Progenitor cell of endocrine pancreas (in vitro differentiated cells): ENCODE results near the gene TEC. TPM values are rescaled to one million over a fixed set of nuclear protein-coding genes. Genes with fewer than 3 reads are reported as not detected.

Source experiments
- DNase-seq: peaks from one replicate; pipeline ENCODE4 v3.0.0; 2021; ENCODE audit warnings: low spot score; ENCODE audit not compliant: unreplicated experiment
- H3K27ac Mint-ChIP-seq: 2 replicates; pipeline ENCODE4 v1.8.0; 2021; ENCODE audit warnings: mild to moderate bottlenecking, moderate library complexity, mixed read lengths
- H3K27me3 Mint-ChIP-seq: 2 replicates; pipeline ENCODE4 v1.8.0; 2021; ENCODE audit warnings: mixed read lengths
- H3K36me3 Mint-ChIP-seq: 2 replicates; pipeline ENCODE4 v1.8.0; 2022; ENCODE audit warnings: mixed read lengths; ENCODE audit not compliant: insufficient read depth
- H3K4me1 Mint-ChIP-seq: 2 replicates; pipeline ENCODE4 v1.8.0; 2021; ENCODE audit warnings: low read depth, mixed read lengths
- H3K4me3 Mint-ChIP-seq: 2 replicates; pipeline ENCODE4 v1.8.0; 2021; ENCODE audit warnings: low read depth, mild to moderate bottlenecking, moderate library complexity, mixed read lengths
- H3K9me3 Mint-ChIP-seq: 2 replicates; pipeline ENCODE4 v1.8.0; 2021; ENCODE audit warnings: low read depth, mixed read lengths
- total RNA-seq: library from RNA; stranded (reverse); gene quantifications from 2 replicates; pipeline ENCODE4 v1.2.1, GENCODE V29; 2021
- TF ChIP-seq, protein P1 (sequence below): fragments of 200-600 bp; sonication (generic); IDR thresholded peaks from one replicate; pipeline ENCODE4 v1.5.0; 2021; ENCODE audit warnings: antibody characterized with exemption, mild to moderate bottlenecking; ENCODE audit not compliant: unreplicated experiment

Gene TEC
- total RNA-seq, 1 donor from 2014 or later: 3.4 TPM

DNA sequence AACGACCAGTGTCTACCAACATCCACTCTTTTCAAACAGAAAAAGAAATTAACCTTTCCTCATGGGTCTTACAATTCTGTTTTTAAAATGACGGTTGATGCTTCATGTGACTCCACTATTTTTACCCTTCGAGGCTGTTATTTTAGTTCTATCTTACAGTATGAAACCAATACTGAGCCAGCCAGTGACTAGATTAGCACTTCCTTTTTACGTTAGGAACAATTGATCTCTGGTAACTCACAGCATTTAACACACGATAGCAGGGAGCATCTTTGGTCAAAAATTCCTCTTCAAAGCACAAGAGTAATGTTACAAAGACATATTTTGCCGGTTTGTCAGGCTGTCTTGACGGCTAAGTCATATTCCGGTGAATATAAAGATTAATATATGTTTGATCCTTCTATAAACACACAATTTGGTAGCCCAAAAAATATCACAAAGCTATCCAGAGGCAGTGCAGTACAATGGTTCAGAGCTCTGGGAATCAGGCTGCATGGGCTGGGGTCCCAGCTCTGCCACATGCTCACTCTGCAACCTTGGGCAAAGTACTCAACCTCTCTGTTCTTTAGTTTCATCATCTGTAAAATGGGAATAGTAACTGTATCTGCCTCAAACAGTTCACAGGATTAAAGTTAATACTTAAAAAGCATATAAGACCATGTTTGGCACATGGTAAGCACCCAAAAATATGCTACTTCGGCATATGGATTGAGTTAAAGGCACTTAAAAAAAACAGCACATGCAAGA, 72.7 kb downstream of the TEC start:
- TF ChIP-seq, protein P1, sequence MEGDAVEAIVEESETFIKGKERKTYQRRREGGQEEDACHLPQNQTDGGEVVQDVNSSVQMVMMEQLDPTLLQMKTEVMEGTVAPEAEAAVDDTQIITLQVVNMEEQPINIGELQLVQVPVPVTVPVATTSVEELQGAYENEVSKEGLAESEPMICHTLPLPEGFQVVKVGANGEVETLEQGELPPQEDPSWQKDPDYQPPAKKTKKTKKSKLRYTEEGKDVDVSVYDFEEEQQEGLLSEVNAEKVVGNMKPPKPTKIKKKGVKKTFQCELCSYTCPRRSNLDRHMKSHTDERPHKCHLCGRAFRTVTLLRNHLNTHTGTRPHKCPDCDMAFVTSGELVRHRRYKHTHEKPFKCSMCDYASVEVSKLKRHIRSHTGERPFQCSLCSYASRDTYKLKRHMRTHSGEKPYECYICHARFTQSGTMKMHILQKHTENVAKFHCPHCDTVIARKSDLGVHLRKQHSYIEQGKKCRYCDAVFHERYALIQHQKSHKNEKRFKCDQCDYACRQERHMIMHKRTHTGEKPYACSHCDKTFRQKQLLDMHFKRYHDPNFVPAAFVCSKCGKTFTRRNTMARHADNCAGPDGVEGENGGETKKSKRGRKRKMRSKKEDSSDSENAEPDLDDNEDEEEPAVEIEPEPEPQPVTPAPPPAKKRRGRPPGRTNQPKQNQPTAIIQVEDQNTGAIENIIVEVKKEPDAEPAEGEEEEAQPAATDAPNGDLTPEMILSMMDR: no peak
- DNase-seq: no peak
- Mint-ChIP-seq H3K27me3 (peaks cover 7% of the 10 kb centered on the region), H3K9me3 (peaks cover 6% of the 10 kb centered on the region), H3K4me3 (no peak overlapping the region), H3K36me3 (no peaks in the 10 kb centered on the region), H3K27ac (no peak overlapping the region), H3K4me1 (peaks cover 20% of the 10 kb centered on the region)

DNA sequence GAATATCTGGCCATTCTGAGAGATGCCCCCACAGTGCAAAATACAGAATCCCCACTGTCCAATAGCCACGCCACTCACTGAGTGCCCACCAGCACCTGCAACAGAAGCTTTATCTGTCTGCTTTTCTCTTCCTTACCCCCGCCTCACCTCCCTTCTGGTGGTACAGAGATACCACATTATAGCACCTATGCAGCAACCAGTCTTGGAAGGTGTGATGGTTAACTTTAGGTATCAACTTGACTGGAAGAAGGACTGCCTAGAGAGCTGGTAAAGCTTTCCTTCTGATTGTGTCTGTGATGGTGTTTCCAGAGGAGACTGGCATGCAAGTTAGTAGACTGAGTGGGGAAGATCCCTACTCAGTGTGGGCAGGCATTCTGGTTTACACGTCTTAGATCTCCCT, 73.8 kb downstream of the TEC start:
- Mint-ChIP-seq H3K9me3 (peaks cover under 1% of the 10 kb centered on the region), H3K27ac (no peak overlapping the region), H3K27me3 (peaks cover under 1% of the 10 kb centered on the region), H3K36me3 (no peaks in the 10 kb centered on the region), H3K4me1 (peaks cover 20% of the 10 kb centered on the region), H3K4me3 (no peak overlapping the region)
- TF ChIP-seq, protein P1: no peak
- no peak for DNase-seq

DNA sequence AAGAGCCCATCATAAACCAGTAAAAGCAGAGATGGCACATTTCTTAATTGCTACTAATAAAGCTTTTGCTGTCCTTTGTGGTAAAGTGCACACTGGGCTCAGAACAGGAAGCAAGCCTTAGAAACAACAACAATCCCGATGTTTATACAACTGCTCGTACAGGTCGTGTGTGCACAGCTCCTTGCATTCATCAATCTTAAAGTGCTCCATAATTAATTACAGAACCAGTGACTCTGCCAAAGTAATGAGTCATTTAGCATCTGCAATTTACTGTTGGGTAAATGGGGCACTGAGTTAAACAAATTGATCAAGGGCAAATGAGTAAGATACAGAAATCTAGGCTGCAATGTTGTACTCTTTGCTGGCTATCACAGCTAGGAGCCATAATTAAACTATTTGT, 74.3 kb downstream of the TEC start:
- no peak overlapping the region for H3K4me3 Mint-ChIP-seq
- H3K27me3 Mint-ChIP-seq: no peaks in the 10 kb centered on the region
- no peak for DNase-seq
- TF ChIP-seq, protein P1: no peak
- H3K27ac Mint-ChIP-seq: peak overlapping the region; percentile 0
- H3K9me3 Mint-ChIP-seq: no peaks in the 10 kb centered on the region
- H3K36me3 Mint-ChIP-seq: no peaks in the 10 kb centered on the region
- peaks cover 20% of the 10 kb centered on the region for H3K4me1 Mint-ChIP-seq

DNA sequence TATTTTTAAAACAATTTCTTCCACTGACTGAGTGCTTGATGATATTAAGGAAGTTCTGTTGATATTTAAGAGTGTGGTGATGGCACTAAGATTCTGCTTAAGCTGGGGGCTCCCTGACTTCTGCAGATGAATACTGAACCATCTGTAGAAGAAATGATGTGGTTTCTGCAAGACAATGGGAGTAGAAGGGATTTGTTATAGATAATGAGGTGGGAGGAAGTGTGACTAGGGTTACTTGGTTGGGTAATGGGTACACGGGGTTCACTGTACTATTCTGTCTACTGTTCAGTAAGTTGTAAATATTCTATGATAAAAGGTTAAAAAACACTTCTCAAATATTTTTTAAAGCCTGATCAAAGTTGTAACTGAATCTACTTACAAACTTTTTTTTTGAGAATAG, 74.7 kb downstream of the TEC start:
- DNase-seq: no peak
- peak overlapping the region; percentile 0 for H3K27ac Mint-ChIP-seq
- no peaks in the 10 kb centered on the region for H3K9me3 Mint-ChIP-seq
- no peaks in the 10 kb centered on the region for H3K27me3 Mint-ChIP-seq
- no peak overlapping the region for H3K4me3 Mint-ChIP-seq
- no peaks in the 10 kb centered on the region for H3K36me3 Mint-ChIP-seq
- TF ChIP-seq, protein P1: no peak
- H3K4me1 Mint-ChIP-seq: peaks cover 20% of the 10 kb centered on the region

DNA sequence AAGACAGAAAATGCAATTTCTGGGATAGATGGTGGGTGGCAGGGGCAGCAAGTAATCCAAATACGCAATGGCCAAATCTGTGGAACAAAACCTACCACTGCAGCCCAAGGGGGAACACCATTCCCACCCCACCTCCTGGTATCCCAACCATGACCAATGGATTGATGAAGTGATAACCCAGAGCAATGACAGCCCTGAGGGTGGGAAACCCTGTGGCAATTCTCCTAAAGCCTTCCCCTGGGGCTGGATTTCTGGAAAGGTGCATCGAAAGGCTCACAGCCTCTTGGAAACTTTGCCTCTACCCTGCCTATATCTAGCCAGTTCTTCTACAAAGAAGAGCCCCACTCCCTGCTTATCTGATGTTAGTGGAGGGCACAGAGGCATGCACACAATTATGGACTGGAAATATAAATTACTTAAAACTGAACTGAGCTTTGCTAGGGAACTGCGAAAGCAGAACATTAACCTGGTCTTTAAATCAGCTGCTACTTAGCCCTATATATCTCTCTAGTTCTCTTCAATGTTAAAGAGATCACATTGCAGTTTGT, 75.6 kb downstream of the TEC start:
- H3K4me3 Mint-ChIP-seq: no peak overlapping the region
- no peak for DNase-seq
- H3K4me1 Mint-ChIP-seq: peaks cover 18% of the 10 kb centered on the region
- H3K27me3 Mint-ChIP-seq: no peaks in the 10 kb centered on the region
- H3K36me3 Mint-ChIP-seq: no peaks in the 10 kb centered on the region
- H3K27ac Mint-ChIP-seq: no peak overlapping the region
- no peaks in the 10 kb centered on the region for H3K9me3 Mint-ChIP-seq
- TF ChIP-seq, protein P1: no peak
